SK-N-SH (cell line): ENCODE results near the gene NKIRAS1. TPM values are rescaled to one million over a fixed set of nuclear protein-coding genes. Genes with fewer than 3 reads are reported as not detected.

Source experiments
- CTCF ChIA-PET: fragments of 300-600, 350-600 bp; formaldehyde crosslinking; extraction: SDS; loops from one replicate; lab custom pipeline; 2021; lab: Yijun Ruan, JAX
- POLR2A ChIA-PET: fragments of 350-600 bp; sonication (Branson Sonifier 250); formaldehyde crosslinking; extraction: SDS; loops from one replicate; lab custom pipeline; 2020; ENCODE audit warnings: antibody characterized with exemption, inconsistent platforms; lab: Yijun Ruan, JAX
- DNase-seq: peaks from one replicate; pipeline ENCODE4 v3.0.0; 2012
- H2AFZ ChIP-seq: fragments of 200-600 bp; sonication (generic); 2 replicates; pipeline ENCODE4 v1.8.1; 2016; ENCODE audit warnings: antibody characterized with exemption, mild to moderate bottlenecking, low read depth
- H3F3A ChIP-seq: fragments of 200-600 bp; sonication (generic); replicated peaks from 2 replicates; pipeline ENCODE3; 2016; ENCODE audit warnings: antibody characterized with exemption, mild to moderate bottlenecking; ENCODE audit not compliant: insufficient read depth
- H3K27ac ChIP-seq, 2 experiments: fragments of 200-500 bp in 1 of 2; fragments of 200-600 bp in 1 of 2; sonication (Bioruptor generic) in 1 of 2; sonication (generic), shearing (Covaris generic) in 1 of 2; 2 replicates each; pipeline versions ENCODE4 v1.5.1 to v1.6.1; 2014 to 2016; ENCODE audit warnings: low read depth in 2 of 2, inconsistent platforms in 1 of 2, low read length in 1 of 2, mild to moderate bottlenecking in 1 of 2, mixed read lengths in 1 of 2
- H3K27me3 ChIP-seq: fragments of 200-600 bp; sonication (generic), shearing (Covaris generic); 2 replicates; pipeline ENCODE4 v1.6.1; 2016; ENCODE audit warnings: mixed run types; ENCODE audit not compliant: insufficient read depth
- H3K36me3 ChIP-seq, 2 experiments: fragments of 200-500 bp in 1 of 2; fragments of 200-600 bp in 1 of 2; sonication (Bioruptor generic) in 1 of 2; sonication (generic) in 1 of 2; replicated peaks in 1 of 2; 2 replicates each; pipeline versions ENCODE3 to v1.5.1; 2014 to 2016; ENCODE audit warnings: low read length in 1 of 2, mild to moderate bottlenecking in 1 of 2; ENCODE audit not compliant: insufficient read depth in 2 of 2, control insufficient read depth in 1 of 2
- H3K4me1 ChIP-seq, 2 experiments: fragments of 200-500 bp in 1 of 2; fragments of 200-600 bp in 1 of 2; sonication (Bioruptor generic) in 1 of 2; sonication (generic), shearing (Covaris generic) in 1 of 2; 2 replicates each; pipeline versions ENCODE4 v1.5.1 to v1.6.1; 2014 to 2016; ENCODE audit warnings: low read depth in 1 of 2, low read length in 1 of 2, mixed run types in 1 of 2; ENCODE audit not compliant: insufficient read depth in 2 of 2, control insufficient read depth in 1 of 2
- H3K4me2 ChIP-seq: fragments of 200-600 bp; sonication (generic), shearing (Covaris generic); 2 replicates; pipeline ENCODE4 v1.6.1; 2017; ENCODE audit warnings: mixed run types
- H3K4me3 ChIP-seq, 2 experiments: fragments of 200-500 bp in 1 of 2; fragments of 200-600 bp in 1 of 2; sonication (Bioruptor generic) in 1 of 2; sonication (generic), shearing (Covaris generic) in 1 of 2; 2 replicates each; pipeline versions ENCODE4 v1.5.1 to v1.8.1; 2014 to 2016; ENCODE audit warnings: low read depth in 2 of 2, inconsistent platforms in 1 of 2, low read length in 1 of 2, mild to moderate bottlenecking in 1 of 2, mixed read lengths in 1 of 2, moderate library complexity in 1 of 2
- H3K79me2 ChIP-seq: fragments of 200-600 bp; sonication (generic); 2 replicates; pipeline ENCODE4 v1.8.1; 2017; ENCODE audit warnings: mild to moderate bottlenecking; ENCODE audit not compliant: insufficient read depth
- H3K9ac ChIP-seq: fragments of 200-600 bp; sonication (generic); 2 replicates; pipeline ENCODE4 v1.6.1; 2017; ENCODE audit warnings: mixed run types
- H3K9me2 ChIP-seq: fragments of 200-600 bp; sonication (generic); 2 replicates; pipeline ENCODE4 v1.6.1; 2017; ENCODE audit warnings: mixed run types
- H3K9me3 ChIP-seq: fragments of 200-600 bp; sonication (generic); 2 replicates; pipeline ENCODE4 v1.6.1; 2017; ENCODE audit warnings: mixed run types, mild to moderate bottlenecking, moderate library complexity
- H4K20me1 ChIP-seq: fragments of 200-600 bp; sonication (generic); 2 replicates; pipeline ENCODE4 v1.6.1; 2017; ENCODE audit warnings: mild to moderate bottlenecking, mixed run types; ENCODE audit not compliant: insufficient read depth
- CHD2 ChIP-seq: fragments of 150-350 bp; IDR thresholded peaks from 2 replicates; pipeline ENCODE4 v1.6.1; 2018; ENCODE audit warnings: low read length; ENCODE audit not compliant: partially characterized antibody
- ELF1 ChIP-seq: IDR thresholded peaks from 2 replicates; pipeline ENCODE4 v1.4.0; 2012
- FOXM1 ChIP-seq: IDR thresholded peaks from 2 replicates; pipeline ENCODE4 v1.4.0; 2012; ENCODE audit warnings: low read depth, mild to moderate bottlenecking
- JUND ChIP-seq: IDR thresholded peaks from 2 replicates; pipeline ENCODE4 v1.4.0; 2012
- MXI1 ChIP-seq: IDR thresholded peaks from 2 replicates; pipeline ENCODE4 v1.6.1; 2012; ENCODE audit warnings: mild to moderate bottlenecking, low read depth, low read length, improper control_type of control experiment
- NFIC ChIP-seq: IDR thresholded peaks from 2 replicates; pipeline ENCODE4 v1.4.0; 2012; ENCODE audit warnings: borderline replicate concordance
- NRF1 ChIP-seq: IDR thresholded peaks from 2 replicates; pipeline ENCODE4 v1.6.1; 2012; ENCODE audit warnings: low read depth, mild to moderate bottlenecking, low read length
- RXRA ChIP-seq: IDR thresholded peaks from 2 replicates; pipeline ENCODE4 v1.4.0; 2012; ENCODE audit warnings: low read depth, mild to moderate bottlenecking, borderline replicate concordance
- SIN3A ChIP-seq: IDR thresholded peaks from 2 replicates; pipeline ENCODE4 v1.6.1; 2012; ENCODE audit warnings: low read depth, mild to moderate bottlenecking, low read length, moderate library complexity, borderline replicate concordance
- SMC3 ChIP-seq: IDR thresholded peaks from 2 replicates; pipeline ENCODE4 v1.6.1; 2012; ENCODE audit warnings: low read depth, low read length, improper control_type of control experiment
- TAF1 ChIP-seq: IDR thresholded peaks from 2 replicates; pipeline ENCODE4 v1.6.1; 2012; ENCODE audit warnings: low read depth, mild to moderate bottlenecking, low read length, moderate library complexity, borderline replicate concordance
- TCF12 ChIP-seq: IDR thresholded peaks from 2 replicates; pipeline ENCODE4 v1.4.0; 2012
- YY1 ChIP-seq: IDR thresholded peaks from 2 replicates; pipeline ENCODE4 v1.4.0; 2012; ENCODE audit warnings: low read depth, mild to moderate bottlenecking
- WGBS: methylation state at CpG from one replicate; pipeline ENCODE4 v1.1.6; 2017; ENCODE audit warnings: low lambda C conversion rate; 5-methylcytosine and 5-hydroxymethylcytosine counted together
- polyA plus RNA-seq, 3 experiments: library from polyadenylated mRNA; depleted of rRNA; stranded (reverse); fragments of >200 nt; gene quantifications; 2 replicates each; pipeline ENCODE4 v1.2.3, GENCODE V29; 2012
- TF ChIP-seq, protein P1 (sequence below): IDR thresholded peaks from 2 replicates; pipeline ENCODE4; 2012
- TF ChIP-seq, protein P2 (sequence below): fragments of 150-350 bp; IDR thresholded peaks from 2 replicates; pipeline ENCODE4 v1.6.1; 2016; ENCODE audit warnings: mild to moderate bottlenecking, low read depth, low read length
- TF ChIP-seq, protein P3 (sequence below): IDR thresholded peaks from 2 replicates; pipeline ENCODE4 v1.4.0; 2012; ENCODE audit warnings: low read depth, borderline replicate concordance

The NKIRAS1 gene
- polyA plus RNA-seq, 1 of the 3 experiments (the other 2 are of a cell fraction): 8.1 TPM

DNA sequence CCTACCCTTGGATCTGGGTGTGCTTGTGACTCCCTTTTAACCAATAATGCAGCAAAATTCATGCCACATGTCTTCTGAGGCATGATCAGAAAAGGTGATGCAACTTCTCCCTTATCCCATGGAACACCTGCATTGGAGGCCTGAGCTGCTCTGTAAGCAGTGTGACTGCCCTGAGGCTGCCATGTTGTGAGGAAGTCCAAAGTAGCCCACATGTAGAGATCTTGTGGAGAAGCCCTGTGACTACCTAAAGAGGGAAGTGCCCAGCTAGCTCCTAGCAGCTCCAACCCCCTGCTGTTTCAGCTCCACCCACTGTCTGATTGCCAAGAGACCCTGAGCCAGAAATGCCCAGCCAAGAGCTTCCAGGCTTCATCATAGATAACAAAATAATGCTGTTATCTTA lies 21.9 kb upstream of the NKIRAS1 start:
- Histone ChIP-seq H3K9me2 (no peaks in the 10 kb centered on the region), H2AFZ (no peak overlapping the region), H4K20me1 (no peaks in the 10 kb centered on the region), H3K36me3 (no peaks in the 10 kb centered on the region), H3K9me3 (no peaks in the 10 kb centered on the region), H3K4me1 (peaks cover 0 to 3% of the 10 kb centered on the region in 2 experiments; a peak in 1 of 4 replicates), H3K27ac (no peak overlapping the region), H3K9ac (no peak overlapping the region), H3K4me2 (no peak overlapping the region), H3K27me3 (no peaks in the 10 kb centered on the region), H3F3A (no peaks in the 10 kb centered on the region)
- DNase-seq: peak; percentile 42
- CTCF ChIA-PET: no interaction called here
- TF ChIP-seq CHD2 (no peak), SMC3 (no peak), RXRA (no peak), ELF1 (no peak)
- TF ChIP-seq, protein P1, sequence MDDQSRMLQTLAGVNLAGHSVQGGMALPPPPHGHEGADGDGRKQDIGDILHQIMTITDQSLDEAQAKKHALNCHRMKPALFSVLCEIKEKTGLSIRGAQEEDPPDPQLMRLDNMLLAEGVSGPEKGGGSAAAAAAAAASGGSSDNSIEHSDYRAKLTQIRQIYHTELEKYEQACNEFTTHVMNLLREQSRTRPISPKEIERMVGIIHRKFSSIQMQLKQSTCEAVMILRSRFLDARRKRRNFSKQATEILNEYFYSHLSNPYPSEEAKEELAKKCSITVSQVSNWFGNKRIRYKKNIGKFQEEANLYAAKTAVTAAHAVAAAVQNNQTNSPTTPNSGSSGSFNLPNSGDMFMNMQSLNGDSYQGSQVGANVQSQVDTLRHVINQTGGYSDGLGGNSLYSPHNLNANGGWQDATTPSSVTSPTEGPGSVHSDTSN: no peak
- TF ChIP-seq, all 33 proteins: peak for 0
- POLR2A ChIA-PET: interaction anchor here (1.2 kb wide), 1 partner anchor 22 kb away, joined by 6 read pairs; the partner anchor contains the start of genes NKIRAS1 and RPL15
- no peak overlapping the region for H3K4me3 ChIP-seq
- no peaks in the 10 kb centered on the region for H3K79me2 ChIP-seq

DNA sequence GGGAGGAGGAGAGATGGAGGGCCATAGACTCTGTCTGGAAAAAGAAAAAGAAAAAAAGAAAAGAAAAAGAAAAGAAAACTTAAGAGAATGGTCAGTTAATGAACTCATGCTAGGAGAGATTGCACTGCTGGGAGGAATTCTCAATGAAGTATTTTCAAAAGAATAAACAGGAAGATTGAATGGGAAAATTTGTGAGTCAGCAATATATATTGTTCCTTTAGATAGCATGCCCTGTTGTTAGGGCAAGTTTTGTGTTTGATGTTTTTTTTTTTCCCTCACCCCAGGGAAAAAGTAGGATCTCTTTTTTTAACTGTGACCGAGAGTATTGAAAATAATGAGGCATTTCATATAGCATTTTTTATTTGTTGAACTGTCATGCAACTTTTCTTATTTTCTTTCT lies 20.5 kb upstream of the NKIRAS1 start:
- no peak overlapping the region for H3K4me3 ChIP-seq
- WGBS: 95% methylated on average over 1 of the region's 1 CpG

DNA sequence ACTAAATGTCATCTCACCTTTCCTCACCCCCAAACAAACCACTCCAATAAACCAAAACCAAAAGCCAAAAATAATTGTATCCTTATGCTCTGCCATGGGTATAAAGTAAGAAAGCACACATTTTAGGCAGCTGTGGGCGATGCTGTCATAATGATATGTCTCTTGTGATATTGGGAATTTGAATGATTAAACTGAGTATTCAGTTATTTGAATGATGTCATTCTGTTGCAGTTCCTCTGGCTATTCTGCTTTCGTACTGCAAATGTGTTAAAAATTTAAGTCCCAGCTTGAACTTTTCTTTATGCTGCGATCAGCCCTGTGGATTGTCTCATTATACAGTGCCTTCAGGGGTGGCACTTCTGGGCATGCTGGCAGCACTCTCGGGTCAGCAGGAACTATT lies 17.5 kb upstream of the NKIRAS1 start:
- H3K9ac ChIP-seq: no peak overlapping the region
- H3K4me3 ChIP-seq: no peak overlapping the region
- no peaks in the 10 kb centered on the region for H3K27me3 ChIP-seq
- CTCF ChIA-PET: interaction anchor here (2.3 kb wide), 1 partner anchor 10 kb away, joined by 5 read pairs; no protein-coding TSS in a partner anchor
- no peaks in the 10 kb centered on the region for H3K36me3 ChIP-seq
- no peaks in the 10 kb centered on the region for H4K20me1 ChIP-seq
- no peaks in the 10 kb centered on the region for H3K9me2 ChIP-seq
- no peak for DNase-seq
- POLR2A ChIA-PET: interaction anchor here (1.0 kb wide), 1 partner anchor 17 kb away, joined by 3 read pairs; the partner anchor contains the start of genes NKIRAS1 and RPL15
- WGBS: 74% methylated on average over 4 of the region's 4 CpGs
- H3K4me1 ChIP-seq: peaks cover 0 to 6% of the 10 kb centered on the region in 2 experiments; a peak in 1 of 4 replicates
- H3K79me2 ChIP-seq: no peaks in the 10 kb centered on the region
- no peaks in the 10 kb centered on the region for H3K9me3 ChIP-seq
- H3K4me2 ChIP-seq: no peak overlapping the region
- H3K27ac ChIP-seq: no peak overlapping the region
- H3F3A ChIP-seq: no peaks in the 10 kb centered on the region
- no peak for TF ChIP-seq ELF1
- TF ChIP-seq, protein P2, sequence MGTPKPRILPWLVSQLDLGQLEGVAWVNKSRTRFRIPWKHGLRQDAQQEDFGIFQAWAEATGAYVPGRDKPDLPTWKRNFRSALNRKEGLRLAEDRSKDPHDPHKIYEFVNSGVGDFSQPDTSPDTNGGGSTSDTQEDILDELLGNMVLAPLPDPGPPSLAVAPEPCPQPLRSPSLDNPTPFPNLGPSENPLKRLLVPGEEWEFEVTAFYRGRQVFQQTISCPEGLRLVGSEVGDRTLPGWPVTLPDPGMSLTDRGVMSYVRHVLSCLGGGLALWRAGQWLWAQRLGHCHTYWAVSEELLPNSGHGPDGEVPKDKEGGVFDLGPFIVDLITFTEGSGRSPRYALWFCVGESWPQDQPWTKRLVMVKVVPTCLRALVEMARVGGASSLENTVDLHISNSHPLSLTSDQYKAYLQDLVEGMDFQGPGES: no peak
- TF ChIP-seq JUND: no peak
- TF ChIP-seq, protein P3, sequence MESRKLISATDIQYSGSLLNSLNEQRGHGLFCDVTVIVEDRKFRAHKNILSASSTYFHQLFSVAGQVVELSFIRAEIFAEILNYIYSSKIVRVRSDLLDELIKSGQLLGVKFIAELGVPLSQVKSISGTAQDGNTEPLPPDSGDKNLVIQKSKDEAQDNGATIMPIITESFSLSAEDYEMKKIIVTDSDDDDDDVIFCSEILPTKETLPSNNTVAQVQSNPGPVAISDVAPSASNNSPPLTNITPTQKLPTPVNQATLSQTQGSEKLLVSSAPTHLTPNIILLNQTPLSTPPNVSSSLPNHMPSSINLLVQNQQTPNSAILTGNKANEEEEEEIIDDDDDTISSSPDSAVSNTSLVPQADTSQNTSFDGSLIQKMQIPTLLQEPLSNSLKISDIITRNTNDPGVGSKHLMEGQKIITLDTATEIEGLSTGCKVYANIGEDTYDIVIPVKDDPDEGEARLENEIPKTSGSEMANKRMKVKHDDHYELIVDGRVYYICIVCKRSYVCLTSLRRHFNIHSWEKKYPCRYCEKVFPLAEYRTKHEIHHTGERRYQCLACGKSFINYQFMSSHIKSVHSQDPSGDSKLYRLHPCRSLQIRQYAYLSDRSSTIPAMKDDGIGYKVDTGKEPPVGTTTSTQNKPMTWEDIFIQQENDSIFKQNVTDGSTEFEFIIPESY: no peak
- TF ChIP-seq NRF1: no peak
- TF ChIP-seq TCF12: no peak
- no peak for TF ChIP-seq NFIC
- no peak for TF ChIP-seq MXI1
- TF ChIP-seq SIN3A: no peak
- no peak for TF ChIP-seq YY1
- TF ChIP-seq TAF1: no peak
- H2AFZ ChIP-seq: no peak overlapping the region

More for the DNA sequence above, 20.5 kb upstream of the NKIRAS1 start:
- TF ChIP-seq FOXM1: no peak
- no peak overlapping the region for H3K27ac ChIP-seq
- no peaks in the 10 kb centered on the region for H3K79me2 ChIP-seq
- no peaks in the 10 kb centered on the region for H3K9me2 ChIP-seq
- no peaks in the 10 kb centered on the region for H3F3A ChIP-seq
- peaks cover 0 to 6% of the 10 kb centered on the region in 2 experiments; a peak in 1 of 4 replicates for H3K4me1 ChIP-seq
- H3K9ac ChIP-seq: no peak overlapping the region
- no peaks in the 10 kb centered on the region for H3K27me3 ChIP-seq
- H3K4me2 ChIP-seq: no peak overlapping the region
- no peak overlapping the region for H2AFZ ChIP-seq
- DNase-seq: no peak
- CTCF ChIA-PET: interaction anchor here (0.5 kb wide), 1 partner anchor 95 kb away, joined by 3 read pairs; no protein-coding TSS in a partner anchor
- H3K36me3 ChIP-seq: no peaks in the 10 kb centered on the region
- H4K20me1 ChIP-seq: no peaks in the 10 kb centered on the region
- POLR2A ChIA-PET: no interaction called here
- no peaks in the 10 kb centered on the region for H3K9me3 ChIP-seq
